Adrenal gland (tissue), 5 donors: ENCODE results near the gene FANCG.

ENCODE experiments used
- CTCF ChIP-seq, 6 experiments: fragments of 450-650 bp in 4 of 6; fragments of 200-600 bp in 2 of 6; sonication (generic) in 1 of 6; IDR thresholded peaks; 1 replicate in 5 of 6; 2 replicates in 1 of 6; pipeline versions ENCODE4 v1.5.1 to v1.8.0; 2016 to 2021; ENCODE audit warnings: antibody characterized with exemption in 6 of 6, mild to moderate bottlenecking in 2 of 6, moderate library complexity in 1 of 6
- POLR2A ChIP-seq, 2 donors: fragments of 450-650 bp; IDR thresholded peaks; one replicate each; pipeline ENCODE4 v1.6.1; 2017; ENCODE audit warnings: antibody characterized with exemption in 2 of 2, mild to moderate bottlenecking in 2 of 2, moderate library complexity in 1 of 2
- donor health status: DM: no; HTN: no; CAD: no.

GRCh38 chr9:35075358-35075757 lies 4.4 kb downstream of the FANCG start:
- TF ChIP-seq POLR2A (IDR thresholded peaks at IDR 0.05) (no peak), CTCF (IDR thresholded peaks at IDR 0.05) (no peak)
